ENCODE measurements around the gene RFLNA. TPM values are rescaled to one million over a fixed set of nuclear protein-coding genes. Genes with fewer than 3 reads are reported as not detected.

Gene RFLNA
- total RNA-seq, 4 donors from 2014 or later: 11.4 to 19.4 (median 17.0) TPM

DNA sequence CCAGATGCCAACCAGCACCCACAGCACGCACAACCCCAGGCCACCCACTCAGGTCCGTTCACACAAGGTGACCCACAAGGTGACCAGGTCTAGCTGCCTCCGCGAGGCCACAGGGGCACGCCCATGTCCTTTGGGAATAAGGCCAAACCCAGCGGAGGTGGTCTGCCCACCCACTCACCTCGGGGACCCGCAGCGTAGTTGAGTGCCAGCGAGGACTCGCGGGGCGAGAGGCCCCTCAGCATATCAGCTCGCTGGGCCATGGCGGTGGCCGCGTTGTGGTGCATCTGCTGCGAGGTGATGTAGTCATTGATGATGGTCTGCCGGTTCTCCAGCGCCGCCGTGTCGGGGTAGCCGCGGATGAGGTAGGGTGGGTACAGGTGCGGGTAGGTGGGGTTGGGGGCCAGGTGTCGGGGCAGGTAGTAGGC, 46.8 kb downstream of the RFLNA start:
- Histone ChIP-seq H3K27me3 (no peaks in the 10 kb centered on the region), H3K9me3 (no peaks in the 10 kb centered on the region), H3K36me3 (peaks cover 8 to 95% (median 54%) of the 10 kb centered on the region in 3 donors), H3K4me3 (no peak overlapping the region), H3K4me1 (peaks cover 0 to 17% (median 0%) of the 10 kb centered on the region in 4 donors), H3K27ac (no peak overlapping the region)
- TF ChIP-seq POLR2A (IDR thresholded peaks at IDR 0.05) (no peak), CTCF (IDR thresholded peaks at IDR 0.05) (no peak), EP300 (IDR thresholded peaks at IDR 0.05) (no peak)
- WGBS, 2 donors: 87 to 92% methylated on average over 27 of the region's 27 CpGs
- DNase-seq (ENCODE audit: low spot score in 2 of 2): no peak

DNA sequence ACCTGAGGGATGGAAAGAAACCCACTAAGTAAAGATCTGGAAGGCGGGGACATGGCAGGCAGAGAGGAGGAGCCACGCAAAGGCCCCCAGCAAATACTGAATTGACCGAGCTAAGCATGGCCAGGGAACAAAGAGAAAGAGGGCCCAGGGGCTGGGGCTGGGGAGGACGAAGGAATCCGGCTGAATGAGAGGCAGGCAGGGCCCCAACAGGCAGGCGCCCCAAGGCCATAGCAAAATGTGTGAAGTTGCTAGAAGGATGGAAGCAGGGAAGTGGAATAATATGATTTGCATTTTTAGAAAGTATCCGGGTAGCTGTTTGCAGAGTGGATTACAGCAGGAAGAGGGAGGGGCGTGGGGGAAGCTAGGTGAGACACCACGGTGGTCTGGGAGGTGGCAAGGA, 49.1 kb downstream of the RFLNA start:
- Histone ChIP-seq H3K27ac (no peak overlapping the region), H3K36me3 (peaks cover 7 to 95% (median 71%) of the 10 kb centered on the region in 3 donors), H3K4me1 (peaks cover 0 to 13% (median 0%) of the 10 kb centered on the region in 4 donors), H3K27me3 (no peaks in the 10 kb centered on the region), H3K9me3 (no peaks in the 10 kb centered on the region), H3K4me3 (no peak overlapping the region)
- no peak for DNase-seq (ENCODE audit: low spot score in 2 of 2)
- WGBS, 2 donors: 79 to 83% methylated on average over 9 of the region's 9 CpGs
- no peak for TF ChIP-seq EP300 (IDR thresholded peaks at IDR 0.05)

DNA sequence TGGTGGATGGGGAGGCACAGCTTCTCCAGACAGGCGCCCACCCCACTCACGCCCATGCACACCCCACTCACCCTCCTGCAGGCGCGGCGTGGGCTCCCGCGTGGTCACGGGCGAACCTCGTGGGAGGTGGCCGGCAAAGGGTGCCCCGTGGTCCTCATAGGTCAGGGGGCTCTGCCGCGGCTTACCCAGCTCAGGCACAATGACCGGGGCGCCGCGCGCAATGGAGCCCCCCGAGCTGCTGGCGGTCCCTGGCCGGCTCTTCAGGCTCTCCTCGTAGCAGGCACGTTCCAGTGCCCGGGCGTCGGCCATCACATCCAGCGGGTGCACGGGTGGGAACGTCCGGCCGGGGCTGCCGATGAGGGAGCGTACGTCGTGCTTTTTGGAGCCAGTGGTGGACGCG, 49.6 kb downstream of the RFLNA start:
- Histone ChIP-seq H3K4me3 (no peak overlapping the region), H3K9me3 (no peaks in the 10 kb centered on the region), H3K36me3 (peaks cover 7 to 100% (median 74%) of the 10 kb centered on the region in 3 donors), H3K27ac (no peak overlapping the region), H3K4me1 (peaks cover 0 to 13% (median 0%) of the 10 kb centered on the region in 4 donors), H3K27me3 (no peaks in the 10 kb centered on the region)
- no peak for DNase-seq (ENCODE audit: low spot score in 2 of 2)
- WGBS, 2 donors: 92 to 93% methylated on average over 34 to 36 of the region's 38 CpGs
- TF ChIP-seq CTCF (IDR thresholded peaks at IDR 0.05): no peak
- TF ChIP-seq POLR2A (IDR thresholded peaks at IDR 0.05): no peak
- TF ChIP-seq EP300 (IDR thresholded peaks at IDR 0.05): no peak

- no peak overlapping the region for H3K4me3 ChIP-seq
- 76 to 77% methylated on average over 13 of the region's 13 CpGs for WGBS, 2 donors
- peak overlapping the region in 1 of 4 donors; percentile 34 for H3K27ac ChIP-seq
- no peaks in the 10 kb centered on the region for H3K9me3 ChIP-seq
- no peak for TF ChIP-seq POLR2A (IDR thresholded peaks at IDR 0.05)
- no peak for TF ChIP-seq CTCF (IDR thresholded peaks at IDR 0.05)
- TF ChIP-seq EP300 (IDR thresholded peaks at IDR 0.05): no peak
- H3K36me3 ChIP-seq: peaks cover 4 to 100% (median 75%) of the 10 kb centered on the region in 3 donors
- H3K4me1 ChIP-seq: peaks cover 0 to 13% (median 0%) of the 10 kb centered on the region in 4 donors
- H3K27me3 ChIP-seq: no peaks in the 10 kb centered on the region
- no peak for DNase-seq (ENCODE audit: low spot score in 2 of 2)
Observed at GRCh38 chr12:124345795-124346194, 50.9 kb downstream of the RFLNA start.

- H3K9me3 ChIP-seq: no peaks in the 10 kb centered on the region
- 91 to 94% methylated on average over 26 to 35 of the region's 38 CpGs for WGBS, 2 donors
- peak overlapping the region in 1 of 4 donors; percentile 34 for H3K27ac ChIP-seq
- H3K36me3 ChIP-seq: peaks cover 7 to 100% (median 68%) of the 10 kb centered on the region in 3 donors
- H3K4me3 ChIP-seq: no peak overlapping the region
- H3K27me3 ChIP-seq: no peaks in the 10 kb centered on the region
- DNase-seq (ENCODE audit: low spot score in 2 of 2): no peak
- H3K4me1 ChIP-seq: peaks cover 0 to 13% (median 0%) of the 10 kb centered on the region in 4 donors
- no peak for TF ChIP-seq EP300 (IDR thresholded peaks at IDR 0.05)
- no peak for TF ChIP-seq POLR2A (IDR thresholded peaks at IDR 0.05)
- no peak for TF ChIP-seq CTCF (IDR thresholded peaks at IDR 0.05)
Observed at GRCh38 chr12:124346425-124347168, 51.7 kb downstream of the RFLNA start.

Data from tibial nerve (tissue), 4 donors.